OCI-M2 (cell line): ENCODE measurements around the gene OR10A6.

ENCODE experiments used
- DNase-seq: peaks from one replicate; lab custom pipeline; 2025; ENCODE audit not compliant: unreplicated experiment; lab: John Stamatoyannopoulos, UW

The OR10A6 gene

GRCh38 chr11:7931168-7931567, at the start of gene OR10A6:
TSS of gene OR10A6 (minus strand) at chr11:7931268. CDS start at chr11:7928662, 2,606 bp downstream.
- no peak for DNase-seq

GRCh38 chr11:7977232-7977917, 46.3 kb upstream of the OR10A6 start:
- DNase-seq, result no peak

GRCh38 chr11:7974668-7975067, 43.6 kb upstream of the OR10A6 start:
- no peak for DNase-seq

- no peak for DNase-seq
These were observed 41.9 kb upstream of the OR10A6 start for GRCh38 chr11:7973011-7973410.

- no peak for DNase-seq
These were observed 40.8 kb upstream of the OR10A6 start for GRCh38 chr11:7971846-7972245.

- DNase-seq, result no peak
These were observed 38.9 kb upstream of the OR10A6 start for GRCh38 chr11:7969756-7970646.

GRCh38 chr11:7968686-7969085, 37.6 kb upstream of the OR10A6 start:
- no peak for DNase-seq

GRCh38 chr11:7967826-7968225, 36.8 kb upstream of the OR10A6 start:
- DNase-seq, result no peak

GRCh38 chr11:7967097-7967496, 36.0 kb upstream of the OR10A6 start:
- no peak for DNase-seq

GRCh38 chr11:7965386-7965785, 34.3 kb upstream of the OR10A6 start, which contains the start of gene NLRP10:
TSS of gene NLRP10 (minus strand) at chr11:7965447. CDS start at chr11:7963495, 1,952 bp downstream.
- DNase-seq, result no peak

- no peak for DNase-seq
These were observed 33.8 kb upstream of the OR10A6 start for GRCh38 chr11:7964873-7965272.

GRCh38 chr11:7964261-7964660, 33.2 kb upstream of the OR10A6 start:
- no peak for DNase-seq

GRCh38 chr11:7955191-7955590, 24.1 kb upstream of the OR10A6 start:
- DNase-seq, result no peak

GRCh38 chr11:7949934-7950333, 18.9 kb upstream of the OR10A6 start:
- DNase-seq, result no peak

GRCh38 chr11:7944123-7944522, 13.1 kb upstream of the OR10A6 start:
- DNase-seq, result no peak

- DNase-seq, result no peak
These were observed 10.5 kb upstream of the OR10A6 start, which contains the start of gene OR10A3 for GRCh38 chr11:7941608-7942007. TSS of gene OR10A3 (minus strand) at chr11:7941708. CDS start at chr11:7939520, 2,188 bp downstream.

GRCh38 chr11:7941146-7941545, 10.1 kb upstream of the OR10A6 start:
- no peak for DNase-seq

- no peak for DNase-seq
These were observed 5.5 kb upstream of the OR10A6 start for GRCh38 chr11:7936615-7937014.

GRCh38 chr11:7927635-7928034, 3.4 kb downstream of the OR10A6 start:
- no peak for DNase-seq

- no peak for DNase-seq
These were observed 6.5 kb downstream of the OR10A6 start for GRCh38 chr11:7924536-7924935.

- no peak for DNase-seq
These were observed 12.9 kb downstream of the OR10A6 start for GRCh38 chr11:7918141-7918540.

GRCh38 chr11:7911011-7911410, 20.1 kb downstream of the OR10A6 start:
- no peak for DNase-seq
